ENCODE results near the gene GYPB.
"Not testable (repeated sequence)": the region's sequence is repeated elsewhere in the genome, so short reads cannot be mapped to it uniquely, and the experiment has no call there.

- TF ChIP-seq, protein P1, sequence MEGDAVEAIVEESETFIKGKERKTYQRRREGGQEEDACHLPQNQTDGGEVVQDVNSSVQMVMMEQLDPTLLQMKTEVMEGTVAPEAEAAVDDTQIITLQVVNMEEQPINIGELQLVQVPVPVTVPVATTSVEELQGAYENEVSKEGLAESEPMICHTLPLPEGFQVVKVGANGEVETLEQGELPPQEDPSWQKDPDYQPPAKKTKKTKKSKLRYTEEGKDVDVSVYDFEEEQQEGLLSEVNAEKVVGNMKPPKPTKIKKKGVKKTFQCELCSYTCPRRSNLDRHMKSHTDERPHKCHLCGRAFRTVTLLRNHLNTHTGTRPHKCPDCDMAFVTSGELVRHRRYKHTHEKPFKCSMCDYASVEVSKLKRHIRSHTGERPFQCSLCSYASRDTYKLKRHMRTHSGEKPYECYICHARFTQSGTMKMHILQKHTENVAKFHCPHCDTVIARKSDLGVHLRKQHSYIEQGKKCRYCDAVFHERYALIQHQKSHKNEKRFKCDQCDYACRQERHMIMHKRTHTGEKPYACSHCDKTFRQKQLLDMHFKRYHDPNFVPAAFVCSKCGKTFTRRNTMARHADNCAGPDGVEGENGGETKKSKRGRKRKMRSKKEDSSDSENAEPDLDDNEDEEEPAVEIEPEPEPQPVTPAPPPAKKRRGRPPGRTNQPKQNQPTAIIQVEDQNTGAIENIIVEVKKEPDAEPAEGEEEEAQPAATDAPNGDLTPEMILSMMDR (IDR thresholded peaks at IDR 0.05): not testable (repeated sequence)
- not testable (repeated sequence) for TF ChIP-seq ZFX (IDR thresholded peaks at IDR 0.05; ENCODE audit: borderline replicate concordance)
Measured at GRCh38 chr4:143974021-143974420, 45.2 kb downstream of the GYPB start.

All from 22Rv1 (cell line).